ENCODE measurements around the gene PI4KA.

GRCh38 chr22:20782083-20782482, 76.5 kb downstream of the PI4KA start:
- TF ChIP-seq CTCF (IDR thresholded peaks at IDR 0.05) (no peak), POLR2A (IDR thresholded peaks at IDR 0.05; ENCODE audit: low read depth) (no peak)

All from esophagus muscularis mucosa (tissue), 3 donors.